ENCODE data around the gene PKIB.
"Not testable (repeated sequence)": the region's sequence is repeated elsewhere in the genome, so short reads cannot be mapped to it uniquely, and the experiment has no call there.

Gene PKIB

DNA sequence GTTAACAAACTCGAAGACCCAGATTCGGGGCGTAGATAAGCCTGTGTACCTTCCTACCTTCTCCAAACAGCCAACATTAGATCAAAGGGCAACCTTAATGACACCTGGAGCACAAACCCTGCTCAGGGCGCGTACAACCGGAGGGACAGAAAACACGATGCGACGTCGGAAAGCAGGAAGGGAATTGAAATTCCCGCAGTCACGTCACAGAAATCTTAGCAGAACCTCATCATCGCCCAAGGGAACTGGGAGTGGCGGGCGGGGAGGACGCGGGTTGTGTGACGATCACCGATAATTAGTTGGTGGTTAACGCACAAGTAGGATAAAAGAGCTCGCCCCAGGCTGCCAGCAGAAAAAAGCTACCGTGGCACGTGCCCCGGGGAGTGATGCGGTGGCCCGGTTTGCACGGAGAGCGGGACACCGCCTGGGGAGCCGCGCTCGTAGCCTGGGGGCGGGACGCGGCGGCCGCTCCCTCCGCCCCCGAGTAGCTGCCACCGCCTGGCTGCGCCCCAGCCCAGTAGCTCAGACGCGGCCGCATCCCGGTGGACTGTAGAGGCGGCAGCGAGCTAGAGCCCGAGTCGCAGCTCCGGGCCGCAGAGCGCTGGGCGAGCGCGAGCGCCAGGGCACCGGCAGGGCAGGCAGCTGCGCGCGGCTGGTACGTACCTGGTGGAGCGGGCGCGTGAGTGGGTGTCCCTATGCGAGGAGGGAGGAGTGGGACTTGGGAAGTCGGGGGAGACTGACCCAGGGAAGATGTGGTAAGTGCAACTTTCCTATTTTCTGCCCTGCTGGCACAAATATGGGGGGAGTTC is at the start of gene PKIB:
Gene PKIB, plus strand, starts transcription at position 525 of the 809 bp plus-strand sequence. CDS start 107,390 bp downstream, outside the sequence.
- DNase-seq (ENCODE audit: low read depth in 2 of 2), result peak; percentile 36 to 37

- no peak for DNase-seq (ENCODE audit: low read depth in 2 of 2)
Observed at GRCh38 chr6:122563364-122564052, 46.7 kb upstream of the PKIB start.

- no peak for DNase-seq (ENCODE audit: low read depth in 2 of 2)
Observed at GRCh38 chr6:122564230-122564629, 46.0 kb upstream of the PKIB start.

DNA sequence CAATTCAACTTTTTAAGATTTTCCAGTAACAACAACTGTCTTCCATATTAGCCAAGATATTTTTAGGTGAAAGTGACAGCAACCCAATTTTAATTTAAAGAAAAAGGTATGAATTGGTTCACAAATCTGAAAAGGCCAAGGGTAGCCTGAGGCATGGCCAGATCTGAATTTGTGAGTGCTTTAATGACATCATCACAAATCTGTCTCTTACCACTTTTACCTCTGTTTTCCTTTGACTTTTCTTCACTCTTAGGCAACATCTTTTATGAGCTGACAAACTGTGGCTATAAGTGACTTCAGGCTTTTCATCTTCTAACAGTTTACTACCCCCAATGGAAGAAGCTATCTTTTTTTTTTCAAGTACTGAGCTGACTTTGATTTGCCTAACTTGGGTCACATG is 44.5 kb upstream of the PKIB start:
- DNase-seq (ENCODE audit: low read depth in 2 of 2), result no peak

DNA sequence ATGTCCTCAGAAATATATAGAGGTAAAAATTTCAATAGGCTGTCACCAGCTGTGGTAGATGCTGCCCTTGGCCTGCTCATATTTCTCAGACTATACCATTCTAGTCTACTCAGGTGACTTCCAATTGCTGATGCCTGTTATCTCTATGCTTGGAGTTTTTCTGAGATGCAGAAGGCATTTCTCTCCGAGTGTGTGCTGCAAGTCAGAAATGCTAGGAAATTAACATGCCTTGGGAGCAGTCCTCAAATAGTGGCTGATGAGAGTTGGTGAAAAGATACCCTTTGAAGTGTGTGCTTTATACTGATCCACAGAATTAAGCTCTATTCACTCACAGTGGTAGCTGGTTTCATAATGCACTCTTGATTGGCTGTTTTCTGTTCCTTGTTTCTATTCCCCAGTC is 43.2 kb upstream of the PKIB start:
- DNase-seq (ENCODE audit: low read depth in 2 of 2), result no peak

DNA sequence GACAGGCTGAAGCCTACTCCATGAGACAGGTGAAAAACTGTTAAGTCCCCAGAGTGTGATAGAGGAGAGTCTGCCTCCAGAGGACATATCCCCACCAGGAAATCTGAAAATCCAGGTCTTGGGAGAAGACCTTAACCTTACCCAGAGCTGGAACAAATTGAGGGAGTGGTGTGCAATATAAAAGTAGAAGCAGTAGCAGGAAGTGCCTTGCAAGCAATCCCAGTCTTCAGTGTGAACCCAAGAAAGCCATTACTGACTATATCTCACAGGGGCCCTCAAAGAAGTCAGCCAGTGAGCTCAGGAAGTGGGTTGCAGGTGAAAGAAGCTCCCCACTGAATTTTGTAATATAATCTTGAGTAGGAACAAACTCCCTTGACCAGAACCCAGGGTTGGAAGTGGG is 41.9 kb upstream of the PKIB start:
- DNase-seq (ENCODE audit: low read depth in 2 of 2), result no peak

GRCh38 chr6:122568797-122569221 is 41.4 kb upstream of the PKIB start:
- DNase-seq (ENCODE audit: low read depth in 2 of 2), result no peak

GRCh38 chr6:122569230-122569771 is 40.9 kb upstream of the PKIB start:
- no peak for DNase-seq (ENCODE audit: low read depth in 2 of 2)

GRCh38 chr6:122571888-122572287 is 38.3 kb upstream of the PKIB start:
- no peak for DNase-seq (ENCODE audit: low read depth in 2 of 2)

DNA sequence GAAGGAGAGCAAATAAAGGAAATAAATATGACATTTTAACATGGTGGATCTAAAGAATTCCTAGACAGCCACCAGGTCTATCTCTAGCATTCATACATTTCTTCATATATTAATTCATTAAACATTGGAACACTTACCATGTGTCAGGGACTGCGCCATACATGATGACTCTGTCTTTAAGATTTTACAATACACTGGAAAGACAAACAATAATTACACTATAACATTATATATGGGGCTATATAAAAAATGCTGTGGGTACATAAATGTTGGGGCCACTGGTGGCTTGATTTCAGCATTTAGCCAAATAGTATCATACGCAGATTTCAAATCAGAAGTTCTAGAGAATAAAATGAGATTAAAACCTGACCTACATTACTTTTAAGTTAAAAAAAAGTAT is 33.3 kb upstream of the PKIB start:
- DNase-seq (ENCODE audit: low read depth in 2 of 2), result no peak

DNA sequence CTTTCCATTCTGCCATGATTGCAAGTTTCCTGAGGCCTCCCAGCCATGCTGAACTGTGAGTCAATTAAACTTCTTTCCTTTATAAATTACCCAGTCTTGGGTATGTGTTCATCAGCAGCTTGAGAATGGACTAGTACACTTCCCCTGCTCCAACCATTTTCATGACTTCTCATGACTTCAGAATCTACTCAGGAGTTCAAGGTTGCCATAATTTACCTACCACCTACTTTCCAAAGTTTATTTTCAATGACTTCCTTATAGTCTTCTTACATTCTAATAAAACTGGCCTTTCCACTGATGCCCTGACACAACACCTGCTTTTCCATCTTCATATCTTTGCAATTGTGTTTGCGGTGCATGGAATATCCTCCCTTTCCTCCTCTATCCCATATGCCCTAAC is 31.2 kb upstream of the PKIB start:
- no peak for DNase-seq (ENCODE audit: low read depth in 2 of 2)

GRCh38 chr6:122580737-122581136 is 29.5 kb upstream of the PKIB start:
- DNase-seq (ENCODE audit: low read depth in 2 of 2), result no peak

GRCh38 chr6:122589115-122589514 is 21.1 kb upstream of the PKIB start:
- DNase-seq (ENCODE audit: low read depth in 2 of 2), result no peak

DNA sequence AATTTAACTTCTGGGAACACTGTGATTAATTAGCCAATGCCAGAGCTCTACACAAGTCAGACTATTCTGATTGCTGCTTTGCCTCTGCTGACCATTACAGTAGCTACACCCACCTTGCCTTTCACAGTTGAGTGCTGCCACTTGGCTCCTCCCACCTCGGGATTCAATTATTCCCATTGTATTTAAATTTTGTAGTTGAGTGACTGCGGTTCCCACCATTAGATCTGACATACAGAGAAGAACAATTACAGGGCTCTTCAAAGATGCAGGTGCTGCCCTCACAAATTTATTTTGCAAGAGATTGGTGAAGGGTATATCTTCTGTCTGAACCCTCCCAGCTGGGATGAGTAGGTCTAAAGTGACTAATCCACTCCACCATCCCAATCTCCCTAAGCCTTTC is 11.9 kb upstream of the PKIB start:
- not testable (repeated sequence) for DNase-seq (ENCODE audit: low read depth in 2 of 2)

- DNase-seq (ENCODE audit: low read depth in 2 of 2), result no peak
Observed at GRCh38 chr6:122604676-122605075, 5.5 kb upstream of the PKIB start.

- DNase-seq (ENCODE audit: low read depth in 2 of 2), result peak in 1 of 2 donors; percentile 9
Observed at GRCh38 chr6:122610690-122611455, 668 bp downstream of the PKIB start.

- DNase-seq (ENCODE audit: low read depth in 2 of 2), result no peak
Observed at GRCh38 chr6:122612838-122613237, 2.6 kb downstream of the PKIB start.

GRCh38 chr6:122614303-122614702 is 4.1 kb downstream of the PKIB start:
- DNase-seq (ENCODE audit: low read depth in 2 of 2), result no peak

- DNase-seq (ENCODE audit: low read depth in 2 of 2), result no peak
Observed at GRCh38 chr6:122615409-122615808, 5.2 kb downstream of the PKIB start.

- no peak for DNase-seq (ENCODE audit: low read depth in 2 of 2)
Observed at GRCh38 chr6:122616877-122617276, 6.7 kb downstream of the PKIB start.

GRCh38 chr6:122619309-122619708 is 9.1 kb downstream of the PKIB start:
- no peak for DNase-seq (ENCODE audit: low read depth in 2 of 2)

DNA sequence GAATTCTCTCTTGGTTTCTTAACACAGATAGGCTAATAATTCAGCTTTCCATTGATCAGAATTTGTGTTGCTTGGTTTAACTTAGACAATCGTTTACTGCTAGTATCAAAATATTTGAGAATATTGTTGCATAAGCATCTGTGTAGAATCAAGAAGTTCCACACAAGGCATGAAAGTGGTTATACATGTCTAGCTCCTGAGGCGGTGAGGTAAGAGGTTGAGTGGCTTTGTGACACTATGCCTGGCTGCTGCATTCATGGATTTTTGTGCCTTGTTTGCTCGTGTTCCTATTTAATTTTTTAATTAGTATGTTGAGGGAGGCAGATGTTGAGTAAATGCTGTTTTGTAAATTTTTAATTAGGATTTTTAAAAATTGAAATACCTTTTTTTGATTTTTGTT is 10.2 kb downstream of the PKIB start:
- no peak for DNase-seq (ENCODE audit: low read depth in 2 of 2)
